Stimulated activated naive B cell treated with anti-CD40 and anti-IgM and Interleukin-4, amounts not matched to agents 10 μg/mL and 1 μg/mL and 100 μg/mL, for 72 hours (primary cell): ENCODE results near the gene SPTLC2.
A peak's percentile ranks its signal among the peaks of the same experiment; 100 is the strongest.
"Not testable (repeated sequence)": the region's sequence is repeated elsewhere in the genome, so short reads cannot be mapped to it uniquely, and the experiment has no call there.

Experiments used
- ATAC-seq, 2 donors: fragments of 150-1000 bp; cut with Tn5 transposase; replicated peaks; 2 replicates each; pipeline ENCODE4 v1.10.0; 2021; ENCODE audit warnings: moderate library complexity in 1 of 2
- DNase-seq: peaks from one replicate; pipeline ENCODE4 v3.0.0; 2021
- H3K27ac Mint-ChIP-seq: one replicate; pipeline ENCODE4 v1.8.0; 2022; ENCODE audit warnings: mild to moderate bottlenecking, mixed read lengths
- H3K27me3 Mint-ChIP-seq, 2 donors: one replicate each; pipeline ENCODE4 v1.8.0; 2022; ENCODE audit warnings: mixed read lengths in 2 of 2
- H3K36me3 Mint-ChIP-seq, 2 donors: one replicate each; pipeline ENCODE4 v1.8.0; 2022; ENCODE audit warnings: mixed read lengths in 2 of 2, mild to moderate bottlenecking in 1 of 2
- H3K4me1 Mint-ChIP-seq, 2 donors: one replicate each; pipeline ENCODE4 v1.8.0; 2022; ENCODE audit warnings: mixed read lengths in 2 of 2, mild to moderate bottlenecking in 1 of 2
- H3K4me3 Mint-ChIP-seq, 2 donors: one replicate each; pipeline ENCODE4 v1.8.0; 2022; ENCODE audit warnings: mild to moderate bottlenecking in 2 of 2, mixed read lengths in 2 of 2, moderate library complexity in 1 of 2
- H3K9me3 Mint-ChIP-seq, 2 donors: one replicate each; pipeline ENCODE4 v1.8.0; 2022; ENCODE audit warnings: mixed read lengths in 2 of 2, mild to moderate bottlenecking in 1 of 2

SPTLC2 gene

GRCh38 chr14:77542421-77543239 is 73.8 kb downstream of the SPTLC2 start:
- no peaks in the 10 kb centered on the region for H3K27me3 Mint-ChIP-seq
- peaks cover 27 to 44% of the 10 kb centered on the region in 2 donors for H3K4me1 Mint-ChIP-seq
- ATAC-seq, result peak; percentile 65 to 72
- no peak for DNase-seq
- peak overlapping the region; percentile 94 for H3K27ac Mint-ChIP-seq
- no peaks in the 10 kb centered on the region for H3K9me3 Mint-ChIP-seq
- peaks cover 17 to 24% of the 10 kb centered on the region in 2 donors for H3K36me3 Mint-ChIP-seq
- H3K4me3 Mint-ChIP-seq, result peak overlapping the region; percentile 55 to 66

GRCh38 chr14:77541905-77542304 is 74.5 kb downstream of the SPTLC2 start:
- Mint-ChIP-seq H3K27me3 (no peaks in the 10 kb centered on the region), H3K4me1 (peaks cover 29 to 49% of the 10 kb centered on the region in 2 donors), H3K9me3 (no peaks in the 10 kb centered on the region), H3K4me3 (peak overlapping the region; percentile 59 to 66), H3K27ac (peak overlapping the region; percentile 94), H3K36me3 (peaks cover 14 to 21% of the 10 kb centered on the region in 2 donors)
- DNase-seq (no peak), ATAC-seq (peak; percentile 93 to 94)

- ATAC-seq, H3K4me3 Mint-ChIP-seq, H3K9me3 Mint-ChIP-seq, H3K27me3 Mint-ChIP-seq, H3K27ac Mint-ChIP-seq, DNase-seq: not testable (repeated sequence)
- Mint-ChIP-seq H3K4me1 (peaks cover 20% of the 10 kb centered on the region in 2 donors), H3K36me3 (peaks cover 12 to 23% of the 10 kb centered on the region in 2 donors)
Measured at GRCh38 chr14:77536951-77537350, 79.5 kb downstream of the SPTLC2 start.

GRCh38 chr14:77531071-77531470 is 85.4 kb downstream of the SPTLC2 start:
- Mint-ChIP-seq H3K36me3 (peaks cover 20 to 34% of the 10 kb centered on the region in 2 donors), H3K27ac (no peak overlapping the region), H3K4me3 (no peak overlapping the region), H3K9me3 (no peaks in the 10 kb centered on the region), H3K27me3 (no peaks in the 10 kb centered on the region), H3K4me1 (peaks cover 9 to 11% of the 10 kb centered on the region in 2 donors)
- DNase-seq (no peak), ATAC-seq (no peak)

GRCh38 chr14:77529963-77530362 is 86.5 kb downstream of the SPTLC2 start:
- no peak for ATAC-seq
- H3K27me3 Mint-ChIP-seq, result no peaks in the 10 kb centered on the region
- peaks cover 16 to 24% of the 10 kb centered on the region in 2 donors for H3K36me3 Mint-ChIP-seq
- H3K27ac Mint-ChIP-seq, result no peak overlapping the region
- no peak overlapping the region for H3K4me3 Mint-ChIP-seq
- no peaks in the 10 kb centered on the region for H3K9me3 Mint-ChIP-seq
- DNase-seq, result no peak
- H3K4me1 Mint-ChIP-seq, result peaks cover 5 to 9% of the 10 kb centered on the region in 2 donors

- H3K4me3 Mint-ChIP-seq, result no peak overlapping the region
- H3K27me3 Mint-ChIP-seq, result no peaks in the 10 kb centered on the region
- peaks cover 3 to 9% of the 10 kb centered on the region in 2 donors for H3K4me1 Mint-ChIP-seq
- H3K36me3 Mint-ChIP-seq, result peaks cover 15 to 24% of the 10 kb centered on the region in 2 donors
- DNase-seq (no peak), ATAC-seq (no peak)
- no peak overlapping the region for H3K27ac Mint-ChIP-seq
- H3K9me3 Mint-ChIP-seq, result no peaks in the 10 kb centered on the region
Measured at GRCh38 chr14:77529213-77529612, 87.2 kb downstream of the SPTLC2 start.

- not testable (repeated sequence) for H3K27ac Mint-ChIP-seq, H3K27me3 Mint-ChIP-seq, H3K4me3 Mint-ChIP-seq, ATAC-seq, H3K4me1 Mint-ChIP-seq, H3K9me3 Mint-ChIP-seq, DNase-seq
- peaks cover 17 to 28% of the 10 kb centered on the region in 2 donors for H3K36me3 Mint-ChIP-seq
Measured at GRCh38 chr14:77528701-77529100, 87.7 kb downstream of the SPTLC2 start.

- Mint-ChIP-seq H3K27ac (no peak overlapping the region), H3K4me1 (peaks cover 4 to 11% of the 10 kb centered on the region in 2 donors), H3K9me3 (no peaks in the 10 kb centered on the region), H3K27me3 (no peaks in the 10 kb centered on the region), H3K4me3 (no peak overlapping the region), H3K36me3 (peaks cover 16 to 25% of the 10 kb centered on the region in 2 donors)
- ATAC-seq (no peak), DNase-seq (no peak)
Measured at GRCh38 chr14:77526266-77526665, 90.2 kb downstream of the SPTLC2 start.

- H3K4me3 Mint-ChIP-seq, result no peak overlapping the region
- peaks cover 3 to 6% of the 10 kb centered on the region in 2 donors for H3K4me1 Mint-ChIP-seq
- no peaks in the 10 kb centered on the region for H3K9me3 Mint-ChIP-seq
- no peaks in the 10 kb centered on the region for H3K27me3 Mint-ChIP-seq
- ATAC-seq, result no peak
- DNase-seq, result no peak
- peaks cover 26 to 35% of the 10 kb centered on the region in 2 donors for H3K36me3 Mint-ChIP-seq
- no peak overlapping the region for H3K27ac Mint-ChIP-seq
Measured at GRCh38 chr14:77524536-77524935, 91.9 kb downstream of the SPTLC2 start.

- no peaks in the 10 kb centered on the region for H3K27me3 Mint-ChIP-seq
- DNase-seq (no peak), ATAC-seq (no peak)
- H3K27ac Mint-ChIP-seq, result peak overlapping the region; percentile 21
- H3K36me3 Mint-ChIP-seq, result peaks cover 35 to 48% of the 10 kb centered on the region in 2 donors
- no peak overlapping the region for H3K4me3 Mint-ChIP-seq
- H3K4me1 Mint-ChIP-seq, result peaks cover 5 to 6% of the 10 kb centered on the region in 2 donors
- H3K9me3 Mint-ChIP-seq, result no peaks in the 10 kb centered on the region
Measured at GRCh38 chr14:77523109-77523508, 93.3 kb downstream of the SPTLC2 start.

GRCh38 chr14:77520555-77520954 is 95.9 kb downstream of the SPTLC2 start:
- H3K27me3 Mint-ChIP-seq, result no peaks in the 10 kb centered on the region
- no peaks in the 10 kb centered on the region for H3K9me3 Mint-ChIP-seq
- no peak for ATAC-seq
- peaks cover 43 to 65% of the 10 kb centered on the region in 2 donors for H3K36me3 Mint-ChIP-seq
- H3K4me3 Mint-ChIP-seq, result no peak overlapping the region
- no peak for DNase-seq
- H3K27ac Mint-ChIP-seq, result no peak overlapping the region
- peaks cover 5 to 6% of the 10 kb centered on the region in 2 donors for H3K4me1 Mint-ChIP-seq

- Mint-ChIP-seq H3K4me3 (no peak overlapping the region), H3K36me3 (peaks cover 50 to 67% of the 10 kb centered on the region in 2 donors)
Measured at GRCh38 chr14:77516126-77516525, 100.3 kb downstream of the SPTLC2 start.

GRCh38 chr14:77511486-77512162 is 104.8 kb downstream of the SPTLC2 start:
- no peak for DNase-seq
- H3K27ac Mint-ChIP-seq, result peak overlapping the region; percentile 25
- H3K4me1 Mint-ChIP-seq, result no peaks in the 10 kb centered on the region
- H3K27me3 Mint-ChIP-seq, result no peaks in the 10 kb centered on the region
- H3K9me3 Mint-ChIP-seq, result no peaks in the 10 kb centered on the region
- ATAC-seq, result no peak
- peaks cover 39 to 44% of the 10 kb centered on the region in 2 donors for H3K36me3 Mint-ChIP-seq
- H3K4me3 Mint-ChIP-seq, result no peak overlapping the region

More at GRCh38 chr14:77516126-77516525, 100.3 kb downstream of the SPTLC2 start:
- Mint-ChIP-seq H3K27ac (no peak overlapping the region), H3K4me1 (peaks cover 0 to 3% of the 10 kb centered on the region in 2 donors), H3K9me3 (no peaks in the 10 kb centered on the region), H3K27me3 (no peaks in the 10 kb centered on the region)
- DNase-seq (no peak), ATAC-seq (no peak)

- H3K27ac Mint-ChIP-seq, result no peak overlapping the region
- ATAC-seq, result no peak
Measured at GRCh38 chr14:77509366-77509765, 107.1 kb downstream of the SPTLC2 start.

More at GRCh38 chr14:77509366-77509765, 107.1 kb downstream of the SPTLC2 start:
- Mint-ChIP-seq H3K36me3 (peaks cover 29 to 40% of the 10 kb centered on the region in 2 donors), H3K4me1 (no peaks in the 10 kb centered on the region), H3K4me3 (no peak overlapping the region), H3K27me3 (no peaks in the 10 kb centered on the region), H3K9me3 (no peaks in the 10 kb centered on the region)
- no peak for DNase-seq
